Activated gamma-delta T cell treated with anti-CD3 and anti-CD28 coated beads, Interleukin-2, amount 50 U/mL, for 16 hours (primary cell): ENCODE measurements around the gene FANCD2OS.
"Not testable (repeated sequence)": the region's sequence is repeated elsewhere in the genome, so short reads cannot be mapped to it uniquely, and the experiment has no call there.

ENCODE experiments used
- DNase-seq: peaks from one replicate; pipeline ENCODE4 v3.0.0-alpha.2; 2020; ENCODE audit warnings: low read depth

The FANCD2OS gene, protein sequence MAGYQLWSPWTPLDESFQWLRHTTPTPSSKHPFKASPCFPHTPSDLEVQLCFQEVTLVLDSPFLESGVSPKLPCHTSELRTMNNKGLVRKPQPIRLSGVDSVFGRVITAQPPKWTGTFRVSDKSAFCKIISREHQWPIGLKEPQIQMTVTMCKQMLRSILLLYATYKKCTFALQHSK

DNA sequence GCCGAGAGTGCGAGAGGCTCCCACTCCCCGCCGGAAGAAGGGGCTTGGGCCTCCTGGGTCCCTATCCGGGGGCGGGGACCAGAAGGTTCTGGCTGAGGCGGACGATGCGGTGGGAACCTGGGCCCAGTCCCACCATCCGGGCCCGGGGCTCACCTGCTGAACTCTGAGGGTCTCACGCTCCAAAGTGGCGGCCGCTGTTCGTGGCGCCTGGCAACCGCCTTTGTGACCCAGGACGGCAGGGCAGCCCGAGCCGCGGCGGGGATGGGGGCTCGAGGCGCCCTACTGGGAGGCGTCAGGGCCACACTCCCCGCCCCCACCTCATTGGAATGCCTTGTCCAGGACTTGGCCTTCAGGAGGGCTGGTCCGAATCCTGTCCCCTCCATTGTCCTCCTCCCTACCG is at the start of gene FANCD2OS:
FANCD2OS (minus strand) TSS at position 165 of the 400 bp plus-strand sequence. CDS start 3,481 bp downstream, outside the sequence.
- DNase-seq: no peak

DNA sequence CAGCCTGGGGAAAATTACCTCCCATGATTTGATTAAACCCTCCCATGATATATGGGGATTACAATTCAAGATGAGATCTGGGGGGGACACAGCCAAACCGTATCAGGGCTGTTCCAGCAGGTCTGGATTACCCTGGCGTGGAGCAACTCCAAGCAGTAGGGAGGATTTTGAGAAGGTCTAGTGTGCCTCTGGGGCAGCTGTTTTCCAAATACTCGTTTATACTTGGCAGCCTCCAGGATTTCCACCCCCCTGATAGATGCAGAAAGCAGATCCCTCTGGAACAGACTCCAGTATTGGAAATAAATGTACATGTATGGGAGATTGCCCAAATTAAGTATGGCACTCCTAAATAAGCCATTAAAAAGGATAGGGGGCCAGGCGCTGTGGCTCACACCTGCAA is 49.0 kb upstream of the FANCD2OS start:
- no peak for DNase-seq

DNA sequence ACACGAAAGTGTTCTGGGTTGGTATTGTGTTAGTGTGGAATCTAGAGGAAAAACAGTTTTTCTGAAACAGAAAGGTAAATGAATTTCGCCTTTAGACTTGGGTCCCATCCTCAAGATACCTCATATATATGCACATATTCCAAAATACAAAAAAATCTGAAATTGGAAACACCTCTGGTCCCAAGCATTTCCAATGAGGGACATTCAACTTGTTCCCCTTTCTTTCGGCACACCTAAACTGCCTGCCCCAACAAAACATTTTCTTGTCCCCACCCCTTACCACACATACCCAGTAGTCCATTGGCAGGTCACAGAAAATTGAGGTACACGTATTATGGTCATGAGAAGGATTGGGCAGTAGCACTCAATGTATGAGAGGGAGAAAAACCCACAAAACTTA is 47.6 kb upstream of the FANCD2OS start:
- no peak for DNase-seq

DNA sequence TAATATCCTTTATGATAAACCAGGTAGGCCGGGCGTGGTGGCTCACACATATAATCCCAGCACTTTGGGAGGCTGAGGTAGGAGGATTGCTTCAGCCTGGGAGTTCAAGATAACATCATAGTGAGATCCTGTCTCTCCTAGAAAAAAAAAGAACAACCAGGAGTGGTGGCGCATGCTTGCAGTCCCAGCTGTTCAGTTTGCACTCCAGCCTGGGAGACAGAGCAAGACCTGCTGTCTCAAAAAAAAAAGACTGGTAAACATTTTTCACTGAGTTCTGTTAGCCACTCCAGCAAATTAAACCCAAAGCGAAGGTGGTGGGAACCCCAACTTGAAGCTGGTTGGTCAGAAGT is 47.0 kb upstream of the FANCD2OS start:
- DNase-seq: no peak

DNA sequence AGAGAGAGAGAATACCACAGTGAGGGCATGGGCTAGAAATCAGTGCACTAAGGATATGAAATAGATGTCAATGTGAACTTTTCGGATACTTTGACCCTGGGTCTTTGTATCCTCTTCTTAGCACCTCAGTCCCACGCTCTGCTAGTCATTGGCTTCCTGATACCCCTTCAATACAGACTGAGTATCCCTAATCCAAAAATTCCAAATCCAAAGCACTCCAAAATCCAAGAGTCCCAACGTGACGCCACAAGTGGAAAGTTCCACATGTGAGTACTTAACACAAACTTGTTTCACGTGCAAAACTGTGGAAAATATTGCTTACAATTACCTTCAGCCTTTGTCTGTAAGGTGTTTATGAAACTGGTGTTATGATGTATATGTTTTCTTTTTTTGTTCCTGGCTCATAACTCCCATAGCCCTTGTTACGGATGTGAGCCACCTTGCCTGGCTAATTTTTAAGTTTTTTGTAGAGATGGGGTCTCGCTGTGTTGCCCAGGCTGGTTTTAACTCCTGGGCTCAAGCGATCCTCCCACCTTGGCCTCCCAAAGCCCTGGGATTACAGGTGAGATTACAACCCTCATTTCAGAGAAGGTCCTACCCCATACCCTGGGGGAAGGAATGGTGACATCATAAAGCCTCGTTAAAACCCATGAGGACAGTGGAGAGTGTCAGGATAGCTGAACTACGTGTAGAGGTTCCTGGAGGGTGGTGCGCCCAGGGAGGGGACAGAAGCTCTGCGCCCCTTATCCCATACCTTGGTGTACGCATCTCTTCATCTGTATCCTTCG is 46.5 kb upstream of the FANCD2OS start:
- no peak for DNase-seq

DNA sequence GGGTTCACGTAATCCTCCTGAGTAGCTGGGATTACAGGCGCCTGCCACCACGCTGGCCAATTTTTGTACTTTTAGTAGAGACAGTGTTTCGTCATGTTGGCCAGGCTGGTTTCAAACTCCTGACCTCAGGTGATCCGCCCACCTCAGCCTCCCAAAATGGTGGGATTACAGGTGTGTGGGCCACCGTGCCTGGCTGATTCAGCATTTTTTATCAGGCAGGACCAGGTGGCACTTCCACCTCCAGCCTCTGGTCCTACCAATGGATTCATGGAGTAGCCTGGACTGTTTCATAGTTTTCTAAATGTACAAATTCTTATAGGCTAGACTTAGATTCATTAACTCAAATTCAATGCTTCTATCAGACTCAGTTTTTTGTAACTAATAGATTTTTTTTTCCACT is 42.9 kb upstream of the FANCD2OS start:
- no peak for DNase-seq

DNA sequence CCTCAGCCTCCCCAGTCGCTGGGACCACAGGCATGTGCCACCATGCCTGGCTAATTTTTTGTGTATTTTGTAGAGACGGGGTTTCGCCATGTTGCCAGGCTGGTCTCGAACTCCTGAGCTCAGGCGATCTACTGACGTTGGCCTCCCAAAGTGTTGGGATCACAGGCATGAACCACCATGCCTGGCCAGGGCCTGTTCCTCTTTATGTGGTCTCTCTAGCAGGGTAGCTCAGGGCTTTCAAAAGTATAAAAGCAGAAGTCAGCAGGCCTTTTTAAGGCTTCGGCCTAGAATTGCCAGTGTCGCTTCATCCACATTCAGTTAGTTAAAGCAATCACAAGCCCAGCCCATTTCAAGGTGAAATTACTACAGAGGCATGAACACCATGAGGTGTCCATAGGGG is 41.2 kb upstream of the FANCD2OS start:
- DNase-seq: no peak

DNA sequence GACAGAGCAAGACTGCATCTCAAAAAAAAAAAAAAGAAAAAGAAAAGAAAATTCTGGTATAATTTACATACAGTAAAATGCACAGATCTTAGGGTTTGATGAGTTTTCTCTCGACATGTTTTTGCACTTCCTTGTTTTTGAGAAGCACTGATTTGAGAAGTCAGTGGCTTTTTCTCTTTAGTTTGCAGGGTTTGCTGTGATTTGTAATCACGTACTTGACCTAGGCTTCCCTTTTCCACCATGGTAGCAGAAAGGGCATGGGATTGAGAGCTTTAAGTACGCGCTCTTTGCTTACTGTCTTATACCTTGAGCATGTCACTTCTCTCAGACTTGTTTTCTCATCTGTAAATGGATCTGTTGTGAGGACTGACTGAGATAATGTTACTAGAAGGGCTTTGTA is 37.6 kb upstream of the FANCD2OS start:
- no peak for DNase-seq

DNA sequence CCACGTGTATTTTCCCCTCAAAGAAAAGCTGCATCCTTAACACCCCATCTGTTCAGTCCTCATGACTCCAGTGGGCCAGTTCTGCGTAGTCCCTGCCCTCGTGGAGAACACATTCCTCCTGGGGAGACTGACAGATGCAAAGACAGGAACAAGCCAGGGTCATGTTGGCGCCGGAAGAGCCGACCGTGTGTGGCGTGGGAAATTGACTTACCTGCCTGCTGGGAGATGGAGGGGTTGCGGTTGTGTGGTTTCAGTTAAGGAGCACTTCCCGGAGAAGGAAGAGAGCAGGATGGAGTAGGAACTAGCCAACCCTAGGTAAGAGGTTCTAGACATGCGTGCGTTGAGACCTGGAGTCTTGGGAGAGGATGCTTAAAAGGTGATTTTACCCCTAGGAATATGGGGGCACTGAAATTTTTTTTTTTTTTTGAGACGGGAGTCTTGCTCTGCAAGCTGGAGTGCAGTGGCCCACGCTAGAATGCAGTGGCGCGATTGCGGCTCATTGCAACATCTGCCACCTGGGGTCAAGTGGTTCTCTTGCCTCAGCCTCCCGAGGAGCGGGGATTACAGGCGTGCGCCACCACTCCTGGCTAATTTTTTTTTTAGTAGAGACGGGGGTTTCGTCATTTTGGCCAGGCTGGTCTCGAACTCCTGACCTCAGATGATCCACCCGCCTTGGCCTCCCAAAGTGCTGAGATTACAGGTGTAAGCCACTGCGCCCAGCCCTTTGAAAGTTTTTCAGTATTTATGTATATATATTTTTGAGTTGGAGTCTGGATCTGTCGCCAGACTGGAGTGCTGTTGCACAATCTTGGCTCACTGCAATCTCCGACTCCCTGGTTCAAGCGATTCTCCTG is 34.9 kb upstream of the FANCD2OS start:
- no peak for DNase-seq

DNA sequence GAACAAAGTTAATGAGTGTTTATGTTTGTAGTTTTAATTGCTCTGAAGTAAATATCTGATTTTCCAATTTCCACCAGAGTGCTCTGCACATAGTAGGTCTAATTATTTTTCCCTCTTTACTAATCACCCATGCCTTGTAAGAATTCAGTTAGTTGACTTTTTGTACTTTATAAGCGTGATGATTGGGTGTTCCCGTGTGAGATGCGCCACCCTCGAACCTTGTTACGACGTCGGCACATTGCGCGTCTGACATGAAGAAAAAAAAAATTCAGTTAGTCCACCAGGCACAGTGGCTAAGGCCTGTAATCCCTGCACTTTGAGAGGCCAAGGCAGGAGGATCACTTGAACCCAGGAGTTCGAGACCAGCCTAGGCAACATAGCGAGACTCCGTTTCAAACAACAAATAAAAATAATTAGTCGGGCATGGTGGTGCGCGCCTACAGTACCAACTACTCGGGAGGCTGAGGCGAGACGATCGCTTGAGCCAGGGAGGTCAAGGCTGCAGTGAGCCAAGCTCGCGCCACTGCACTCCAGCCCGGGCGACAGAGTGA is 33.0 kb upstream of the FANCD2OS start:
- no peak for DNase-seq

DNA sequence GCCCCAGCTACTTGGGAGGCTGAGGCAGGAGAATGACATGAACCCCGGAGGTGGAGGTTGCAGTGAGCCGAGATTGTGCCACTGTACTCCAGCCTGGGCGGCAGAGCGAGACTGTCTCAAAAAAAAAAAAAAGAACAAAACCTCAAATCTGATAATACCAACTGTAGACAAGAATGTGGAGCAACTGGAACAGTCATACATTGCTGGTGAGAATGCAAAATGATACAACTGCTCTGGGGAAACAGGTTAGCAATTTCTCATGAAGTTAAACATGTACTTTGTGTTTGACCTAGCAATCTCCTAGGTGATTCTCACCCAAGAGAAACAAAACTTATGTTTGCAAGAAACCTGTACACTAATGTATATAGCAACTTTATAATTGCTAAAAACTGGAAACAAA is 29.1 kb upstream of the FANCD2OS start:
- no peak for DNase-seq

DNA sequence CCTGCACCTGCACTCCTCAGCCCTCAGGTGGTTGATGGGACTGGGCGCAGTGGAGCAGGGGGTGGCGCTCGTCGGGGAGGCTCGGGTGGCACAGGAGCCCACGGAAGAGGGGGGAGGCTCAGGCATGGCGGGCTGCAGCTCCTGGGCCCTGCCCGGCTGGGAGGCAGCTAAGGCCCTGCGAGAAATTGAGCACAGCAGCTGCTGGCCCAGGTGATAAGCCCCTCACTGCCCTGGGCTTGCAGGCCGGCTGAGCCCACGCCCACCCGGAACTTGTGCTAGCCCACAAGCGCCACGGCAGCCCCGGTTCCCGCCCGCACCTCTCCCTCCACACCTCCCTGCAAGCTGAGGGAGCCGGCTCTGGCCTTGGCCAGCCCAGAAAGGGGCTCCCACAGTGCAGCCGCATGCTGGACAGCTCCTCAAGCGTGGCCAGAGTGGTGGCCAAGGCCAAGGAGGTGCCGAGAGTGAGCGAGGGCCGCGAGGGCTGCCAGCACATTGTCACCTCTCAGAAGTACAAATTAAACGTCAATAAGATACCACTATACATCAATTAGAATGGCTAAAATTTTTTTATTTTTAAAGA is 28.5 kb upstream of the FANCD2OS start:
- no peak for DNase-seq

DNA sequence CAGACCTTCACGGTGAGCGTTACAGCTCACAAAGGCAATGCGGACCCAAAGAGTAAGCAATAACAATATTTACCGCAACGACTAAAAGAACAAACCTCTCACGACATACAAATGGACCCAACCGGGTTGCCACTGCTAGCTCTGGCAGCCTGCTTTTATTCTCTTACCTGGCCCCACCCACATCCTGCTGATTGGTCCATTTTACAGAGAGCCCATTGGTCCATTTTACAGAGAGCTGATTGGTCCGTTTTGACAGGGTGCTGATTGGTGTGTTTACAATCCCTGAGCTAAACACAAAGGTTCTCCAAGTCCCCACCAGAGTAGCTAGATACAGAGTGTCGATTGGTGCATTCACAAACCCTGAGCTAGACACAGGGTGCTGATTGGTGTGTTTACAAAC is 27.8 kb upstream of the FANCD2OS start:
- DNase-seq: not testable (repeated sequence)

DNA sequence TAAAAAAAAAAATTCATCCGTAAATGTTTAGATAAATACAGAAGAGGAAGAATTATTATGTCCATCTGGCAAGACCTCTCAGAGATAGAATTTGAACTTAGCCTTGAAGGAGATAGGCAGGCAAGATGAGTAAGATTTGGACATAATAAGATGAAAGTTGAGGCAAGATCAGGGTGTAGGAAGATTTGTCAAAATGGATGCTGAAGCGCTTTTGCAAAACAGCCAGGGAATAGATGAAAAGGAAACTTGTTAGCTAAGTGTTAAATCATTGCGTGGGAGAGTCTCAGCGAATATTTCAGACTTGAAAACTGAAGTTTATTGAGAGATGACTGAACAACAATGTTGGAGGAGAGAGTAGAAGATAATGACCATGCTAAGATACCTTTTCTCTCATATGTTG is 14.7 kb upstream of the FANCD2OS start:
- DNase-seq: no peak

DNA sequence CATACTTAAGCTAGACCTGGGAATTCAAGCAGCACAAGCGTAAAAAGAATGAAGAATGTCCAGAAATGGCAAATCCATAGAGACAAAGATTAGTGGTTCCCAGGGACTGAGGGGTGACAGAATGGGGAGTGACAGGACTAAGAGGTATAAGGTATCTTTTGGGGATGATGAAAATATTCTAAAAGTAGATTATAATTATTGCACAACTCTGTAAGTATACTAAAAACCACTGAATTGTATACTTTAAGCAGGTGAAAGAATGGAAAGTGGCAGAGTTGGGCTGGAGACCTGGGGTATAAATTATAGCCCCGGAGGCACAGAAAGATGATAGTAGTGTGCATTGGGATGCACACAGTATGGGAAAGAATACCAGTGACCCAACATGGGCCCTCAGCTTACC is 13.0 kb upstream of the FANCD2OS start:
- no peak for DNase-seq

DNA sequence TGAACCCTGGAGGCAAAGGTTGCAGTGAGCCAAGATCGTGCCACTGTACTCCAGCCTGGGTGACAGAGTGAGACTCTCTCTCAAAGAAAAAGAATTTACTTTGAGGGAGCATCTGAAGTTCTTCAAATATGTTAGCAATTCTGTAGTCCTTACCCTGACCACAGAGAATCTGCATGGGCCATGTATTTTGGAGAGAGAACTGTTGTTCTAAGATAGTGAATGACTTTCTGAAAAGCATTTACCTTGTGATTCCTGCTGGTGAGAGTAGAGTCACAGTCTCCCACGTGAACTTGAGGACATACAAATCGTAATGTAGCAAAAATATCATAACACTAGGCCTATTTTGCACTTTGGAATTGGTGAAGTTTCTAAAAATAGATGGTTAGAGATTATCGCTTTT is 11.3 kb upstream of the FANCD2OS start:
- DNase-seq: no peak

DNA sequence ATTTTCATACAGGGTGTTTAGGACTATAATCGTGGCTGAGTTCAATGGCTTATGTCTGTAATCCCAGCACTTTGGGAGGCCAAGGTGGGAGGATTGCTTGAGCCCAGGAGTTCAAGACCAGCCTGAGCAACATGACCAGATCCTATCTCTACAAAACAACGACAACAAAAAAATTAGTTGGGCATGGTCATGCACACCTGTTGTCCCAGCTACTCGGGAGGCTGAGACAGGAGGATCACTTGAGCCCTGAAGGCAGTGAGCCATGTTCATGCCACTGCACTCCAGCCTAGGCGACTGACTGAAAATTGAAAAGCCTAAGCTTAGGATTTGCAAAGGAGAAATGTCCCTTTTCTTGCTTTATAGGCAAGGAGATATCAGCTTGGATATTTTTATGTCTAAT is 8.9 kb upstream of the FANCD2OS start:
- no peak for DNase-seq

DNA sequence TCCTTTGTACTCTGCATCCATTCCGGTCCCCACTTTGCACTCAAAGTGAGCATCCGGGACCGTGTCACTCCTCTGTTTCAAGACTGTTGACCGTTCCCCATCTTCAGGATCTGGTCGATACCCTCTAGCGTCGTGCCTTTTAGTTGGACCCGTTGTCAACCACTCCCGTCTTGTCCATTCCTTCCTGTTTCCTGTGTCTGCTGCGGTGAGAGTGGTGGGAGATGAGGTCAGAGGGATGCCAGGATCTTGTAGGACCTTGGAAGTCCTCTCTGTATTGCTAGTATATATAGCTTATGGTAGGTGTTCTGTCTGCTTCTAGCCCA is 8.0 kb upstream of the FANCD2OS start:
- DNase-seq: no peak

DNA sequence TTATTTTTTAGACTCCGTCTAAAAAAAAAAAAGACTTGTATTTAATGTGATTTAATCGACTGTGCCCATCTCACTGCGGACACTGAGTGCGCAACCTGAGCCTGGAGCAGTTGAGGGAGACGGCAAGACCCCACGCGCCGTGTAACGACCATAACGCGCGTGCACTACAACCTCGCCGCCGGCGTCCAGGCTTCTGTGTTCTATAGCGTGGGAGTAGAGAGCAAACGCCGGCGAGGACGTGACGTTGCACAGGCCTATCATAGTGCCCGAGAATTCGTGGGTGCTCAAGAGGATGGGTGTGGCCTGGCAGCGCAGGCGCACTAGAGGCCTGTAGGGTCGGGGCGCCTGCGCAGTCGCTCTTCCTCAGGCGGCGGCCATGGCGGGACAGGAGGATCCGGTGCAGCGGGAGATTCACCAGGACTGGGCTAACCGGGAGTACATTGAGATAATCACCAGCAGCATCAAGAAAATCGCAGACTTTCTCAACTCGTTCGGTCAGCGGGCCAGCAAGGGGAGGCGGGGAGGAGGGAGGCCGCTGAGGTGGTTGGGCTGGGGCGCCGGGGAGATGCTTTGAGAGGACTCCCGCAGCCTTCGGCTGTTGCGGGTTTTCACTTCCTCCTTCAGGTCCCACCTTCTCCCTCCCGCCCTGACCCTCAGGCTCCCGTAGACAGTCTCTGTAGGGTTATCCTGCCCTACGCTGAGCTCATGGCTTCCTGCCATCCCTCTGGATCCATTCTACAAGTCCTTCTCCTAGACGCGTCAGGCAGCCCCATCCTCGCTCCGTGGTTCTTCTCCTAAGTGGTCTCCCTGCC is 7.5 kb upstream of the FANCD2OS start, which contains the start of gene BRK1:
BRK1 (plus strand) TSS at position 350 of the 812 bp plus-strand sequence; CDS start at position 377, 27 bp downstream.
- DNase-seq: peak; percentile 90

DNA sequence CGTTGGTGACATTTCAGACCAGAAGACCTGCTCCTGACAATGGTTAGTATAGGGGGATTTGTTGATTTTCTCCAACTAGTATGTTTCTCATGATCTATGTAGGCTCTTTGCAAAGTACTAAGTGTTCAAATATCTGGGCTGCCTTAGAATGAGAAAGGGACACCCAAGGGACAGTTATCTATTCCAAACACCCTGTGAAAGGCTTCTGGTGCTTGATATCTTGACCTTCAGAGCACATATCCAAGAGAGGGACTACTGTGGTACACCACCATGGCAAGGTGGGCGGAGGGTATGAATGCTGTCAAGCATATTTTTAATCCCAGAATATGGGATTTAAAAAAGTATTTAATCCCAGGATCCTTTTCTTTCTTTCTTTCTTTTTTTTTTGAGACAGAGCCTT is 1.1 kb downstream of the FANCD2OS start:
- no peak for DNase-seq

DNA sequence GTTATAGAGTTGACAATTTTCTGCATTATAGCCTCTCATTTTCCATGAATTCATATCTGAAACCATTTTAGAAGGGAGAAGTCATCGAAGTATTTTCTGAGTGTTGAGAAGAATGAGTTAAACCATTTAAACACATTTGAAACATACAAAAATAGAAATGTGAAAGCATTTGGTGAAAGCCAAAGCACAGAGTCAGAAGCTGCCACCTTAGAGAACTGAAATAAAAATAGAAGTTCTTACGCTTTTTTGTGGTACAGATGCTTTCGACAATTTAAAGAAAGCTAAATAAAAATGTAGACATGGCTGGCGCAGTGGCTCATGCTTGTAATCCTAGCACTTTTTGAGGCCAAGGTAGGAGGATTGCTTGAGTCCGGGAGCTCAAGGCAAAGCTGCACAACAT is 9.0 kb downstream of the FANCD2OS start:
- no peak for DNase-seq

DNA sequence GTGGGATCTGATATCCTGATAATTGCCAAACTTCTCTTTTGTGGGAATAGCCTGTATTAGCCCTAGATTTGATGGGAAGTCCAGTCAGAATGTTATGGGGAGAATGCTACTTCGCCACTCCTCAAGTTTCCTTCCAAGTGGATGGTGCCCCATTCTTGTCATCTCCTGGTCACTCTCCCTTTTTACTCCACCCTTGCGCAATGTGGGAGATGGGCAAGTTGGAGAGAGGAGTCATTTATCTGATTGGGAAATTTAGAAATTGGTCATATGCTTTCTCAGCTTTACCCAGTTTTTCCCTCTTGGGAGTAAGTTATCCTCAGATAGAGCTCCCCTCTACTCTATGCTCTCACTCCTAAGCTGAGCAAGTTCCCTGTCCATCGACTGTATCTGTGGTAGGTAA is 14.4 kb downstream of the FANCD2OS start:
- DNase-seq: no peak
